Spinal cord (tissue), 10 donors: ENCODE results near the gene POP7. TPM values are rescaled to one million over a fixed set of nuclear protein-coding genes. Genes with fewer than 3 reads are reported as not detected.
"Not testable (repeated sequence)": the region's sequence is repeated elsewhere in the genome, so short reads cannot be mapped to it uniquely, and the experiment has no call there.

Source experiments
- DNase-seq, 6 donors: peaks; one replicate each; pipeline versions ENCODE4 v3.0.0 to v3.0.0-alpha.2; 2013 to 2015; ENCODE audit warnings: low spot score in 6 of 6, low read depth in 4 of 6
- H3K27ac ChIP-seq: one replicate; pipeline ENCODE4 v1.5.1; 2013; ENCODE audit warnings: low read depth, low read length, control low read depth
- H3K27me3 ChIP-seq: one replicate; pipeline ENCODE4 v1.6.1; 2013; ENCODE audit warnings: low read length; ENCODE audit not compliant: control insufficient read depth, insufficient read depth
- H3K36me3 ChIP-seq: one replicate; pipeline ENCODE4 v1.6.1; 2013; ENCODE audit warnings: low read length; ENCODE audit not compliant: control insufficient read depth, insufficient read depth
- H3K4me1 ChIP-seq: one replicate; pipeline ENCODE4 v1.6.1; 2013; ENCODE audit warnings: low read length; ENCODE audit not compliant: control insufficient read depth, insufficient read depth
- H3K4me3 ChIP-seq: one replicate; pipeline ENCODE4 v1.5.1; 2013; ENCODE audit warnings: low read depth, low read length, control low read depth
- H3K9me3 ChIP-seq: one replicate; pipeline ENCODE4 v1.6.1; 2013; ENCODE audit warnings: low read length; ENCODE audit not compliant: control insufficient read depth, insufficient read depth
- WGBS: methylation state at CpG from one replicate; pipeline ENCODE4 v1.1.5; 2013; ENCODE audit warnings: missing lambda C conversion rate; ENCODE audit not compliant: insufficient coverage; 5-methylcytosine and 5-hydroxymethylcytosine counted together
- polyA plus RNA-seq, 2 donors: library from polyadenylated mRNA; unstranded; fragments of 120-200 nt; gene quantifications; one replicate each; pipeline ENCODE4 v1.2.1, GENCODE V29; 2013; ENCODE audit not compliant: insufficient read length in 2 of 2
- total RNA-seq, 2 donors: library from RNA; depleted of rRNA in 1 of 2; stranded (reverse); fragments of 120-200 nt in 1 of 2; fragments of >200 nt in 1 of 2; gene quantifications; one replicate each; pipeline versions ENCODE4 v1.2.3 to v1.2.4, GENCODE V29; 2013 to 2014
- donor health status: healthy.

POP7 gene
- total and polyA plus RNA-seq, 4 donors: 26.2 to 65.3 (median 52.2) TPM

DNA sequence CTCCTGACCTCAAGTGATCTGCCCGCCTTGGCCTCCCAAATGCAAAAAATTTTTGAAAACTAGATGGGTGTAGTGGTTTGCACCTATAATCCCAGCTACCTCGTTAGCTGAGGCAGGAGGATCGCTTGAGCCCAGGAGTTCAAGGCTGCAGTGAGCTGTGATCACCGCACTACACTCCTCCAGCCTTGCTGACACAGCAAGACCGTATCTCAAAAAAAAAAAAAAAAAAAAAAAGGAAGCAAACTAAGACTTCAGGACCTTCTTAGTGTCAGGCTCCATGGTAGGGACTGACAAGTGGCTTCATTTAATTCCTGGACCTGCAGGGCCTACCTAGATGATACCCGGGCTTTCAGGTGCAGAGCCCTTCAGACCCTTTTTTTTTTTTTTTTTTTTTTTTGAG lies 2.5 kb downstream of the POP7 start:
- H3K27me3 ChIP-seq: no peaks in the 10 kb centered on the region
- H3K36me3 ChIP-seq: peaks cover 25% of the 10 kb centered on the region
- WGBS: 100% methylated on average over 2 of the region's 6 CpGs
- H3K4me3 ChIP-seq: no peak overlapping the region
- no peak for DNase-seq
- H3K9me3 ChIP-seq: no peaks in the 10 kb centered on the region
- H3K4me1 ChIP-seq: peaks cover 23% of the 10 kb centered on the region
- no peak overlapping the region for H3K27ac ChIP-seq

DNA sequence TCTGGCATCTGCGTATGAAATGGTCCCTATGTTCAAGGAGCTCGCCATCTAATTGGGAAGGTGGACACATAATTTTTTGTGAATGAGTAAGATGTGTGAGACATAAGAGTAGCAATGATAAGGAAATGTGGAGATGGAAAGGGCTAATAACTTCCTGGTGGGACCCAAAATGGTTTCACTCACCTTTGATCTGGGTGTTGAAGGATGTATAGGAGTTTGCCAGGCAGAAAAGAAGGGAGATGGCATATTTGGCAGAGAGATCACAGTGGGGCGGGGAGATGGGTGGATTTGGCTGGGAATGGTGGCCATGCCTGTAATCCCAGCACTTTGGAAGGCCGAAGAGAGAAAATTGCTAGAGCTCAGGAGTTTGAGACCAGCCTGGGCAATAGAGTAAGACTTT lies 4.5 kb downstream of the POP7 start:
- no peaks in the 10 kb centered on the region for H3K27me3 ChIP-seq
- H3K4me3 ChIP-seq: no peak overlapping the region
- no peak overlapping the region for H3K27ac ChIP-seq
- H3K9me3 ChIP-seq: no peaks in the 10 kb centered on the region
- peaks cover 25% of the 10 kb centered on the region for H3K36me3 ChIP-seq
- 97% methylated on average over 3 of the region's 4 CpGs for WGBS
- H3K4me1 ChIP-seq: peaks cover 15% of the 10 kb centered on the region
- no peak for DNase-seq

GRCh38 chr7:100711369-100711768 lies 5.4 kb downstream of the POP7 start:
- WGBS: 70% methylated on average over 11 of the region's 11 CpGs
- peak in 2 of 6 donors; percentile 5 to 76 for DNase-seq
- Histone ChIP-seq H3K9me3 (no peaks in the 10 kb centered on the region), H3K4me1 (peaks cover 11% of the 10 kb centered on the region), H3K4me3 (no peak overlapping the region), H3K27me3 (no peaks in the 10 kb centered on the region), H3K27ac (no peak overlapping the region), H3K36me3 (peaks cover 25% of the 10 kb centered on the region)

DNA sequence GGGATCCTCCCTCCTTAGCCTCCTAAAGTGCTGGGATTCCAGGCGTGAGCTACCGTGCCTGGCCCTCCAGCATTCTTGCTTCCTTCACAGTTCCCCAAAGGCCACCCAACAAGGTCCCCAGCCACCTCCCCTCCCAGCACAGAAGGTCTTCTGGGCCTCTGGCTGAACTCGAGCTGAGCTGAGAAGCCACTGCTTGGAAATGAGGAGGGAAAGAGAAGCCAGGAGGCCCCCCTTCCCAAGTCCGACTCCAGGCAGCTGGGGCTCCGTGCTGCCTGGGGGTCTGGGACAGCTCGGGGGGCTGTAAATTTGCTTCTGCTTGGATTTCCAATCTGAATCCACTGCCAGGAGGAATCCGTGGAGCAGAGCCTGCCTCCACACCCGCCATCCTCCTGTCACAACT lies 8.8 kb downstream of the POP7 start:
- Histone ChIP-seq H3K27ac (no peak overlapping the region), H3K36me3 (peaks cover 3% of the 10 kb centered on the region), H3K27me3 (peaks cover 8% of the 10 kb centered on the region), H3K9me3 (no peaks in the 10 kb centered on the region), H3K4me1 (peaks cover 3% of the 10 kb centered on the region), H3K4me3 (no peak overlapping the region)
- 87% methylated on average over 7 of the region's 8 CpGs for WGBS
- no peak for DNase-seq

DNA sequence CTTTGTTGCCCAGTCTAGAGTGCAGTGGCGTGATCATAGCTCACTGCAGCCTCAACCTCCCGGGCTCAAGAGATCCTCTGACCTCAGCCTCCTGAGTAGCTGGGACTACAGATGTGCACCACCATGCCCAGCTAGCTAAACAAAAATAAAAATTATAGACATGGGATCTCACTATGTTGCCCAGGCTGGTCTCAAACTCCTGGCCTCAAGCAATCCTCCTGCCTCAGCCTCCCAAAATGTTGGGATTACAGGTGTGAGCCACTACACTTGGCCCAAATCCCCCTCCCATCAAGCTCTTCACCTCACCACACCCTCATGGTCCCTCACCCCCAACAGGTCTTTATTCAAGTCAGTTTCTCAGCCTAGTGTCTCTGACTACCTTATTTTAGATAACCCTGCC lies 11.2 kb downstream of the POP7 start:
- H3K27me3 ChIP-seq: peaks cover 31% of the 10 kb centered on the region
- H3K9me3 ChIP-seq, H3K27ac ChIP-seq, H3K4me1 ChIP-seq, DNase-seq, H3K4me3 ChIP-seq, H3K36me3 ChIP-seq: not testable (repeated sequence)
- WGBS: 100% methylated on average over 2 of the region's 2 CpGs

DNA sequence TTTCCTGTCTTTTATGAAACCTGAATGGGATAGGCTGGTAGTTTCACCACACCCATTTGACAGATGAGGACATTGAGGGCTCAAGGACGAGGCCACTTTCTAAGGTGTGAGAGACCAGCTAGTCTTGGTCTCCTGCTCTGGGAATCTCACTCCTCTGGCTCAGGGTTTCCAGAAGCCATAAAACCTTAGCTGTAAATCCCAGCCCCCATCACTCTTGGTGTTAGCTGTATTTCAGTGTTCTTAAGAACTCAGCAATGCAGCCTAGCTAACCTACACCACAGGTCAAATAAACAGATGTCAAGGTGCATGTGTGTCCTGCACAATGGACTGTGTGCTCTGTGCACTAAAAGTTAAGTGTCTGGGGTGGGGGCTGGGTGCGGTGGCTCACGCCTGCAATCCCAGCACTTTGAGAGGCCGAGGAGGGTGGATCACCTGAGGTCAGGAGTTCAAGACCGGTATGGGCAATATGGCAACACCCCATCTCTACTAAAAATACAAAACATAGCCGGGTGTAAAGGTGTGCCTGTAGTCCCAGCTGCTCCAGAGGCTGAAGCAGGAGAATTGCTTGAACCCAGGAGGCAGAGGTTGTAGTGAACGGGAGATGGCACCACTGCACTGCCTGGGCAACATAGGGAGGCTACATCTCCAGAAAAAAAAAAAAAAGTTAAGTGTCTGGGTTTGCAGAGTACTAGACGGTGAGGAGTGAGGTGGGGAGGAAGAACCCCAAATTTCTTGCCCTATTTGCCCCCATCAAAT lies 13.8 kb downstream of the POP7 start:
- peak in 1 of 6 donors; percentile 6 for DNase-seq
- Histone ChIP-seq H3K4me3 (no peak overlapping the region), H3K27me3 (peaks cover 37% of the 10 kb centered on the region), H3K9me3 (no peaks in the 10 kb centered on the region), H3K4me1 (peaks cover 5% of the 10 kb centered on the region), H3K27ac (no peak overlapping the region), H3K36me3 (no peaks in the 10 kb centered on the region)
- 60% methylated on average over 3 of the region's 8 CpGs for WGBS

DNA sequence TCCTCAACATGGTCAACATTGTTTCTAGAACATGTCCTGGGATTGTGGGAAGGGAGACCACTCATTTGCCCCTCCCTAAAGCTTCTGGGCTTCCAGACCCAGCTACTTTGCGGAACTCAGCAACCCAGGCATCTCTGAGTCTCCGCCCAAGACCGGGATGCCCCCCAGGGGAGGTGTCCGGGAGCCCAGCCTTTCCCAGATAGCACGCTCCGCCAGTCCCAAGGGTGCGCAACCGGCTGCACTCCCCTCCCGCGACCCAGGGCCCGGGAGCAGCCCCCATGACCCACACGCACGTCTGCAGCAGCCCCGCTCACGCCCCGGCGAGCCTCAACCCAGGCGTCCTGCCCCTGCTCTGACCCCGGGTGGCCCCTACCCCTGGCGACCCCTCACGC lies 14.4 kb downstream of the POP7 start, which contains the start of gene EPO:
Gene EPO, plus strand, starts transcription at position 190 of the 392 bp plus-strand sequence. CDS start 513 bp downstream, outside the sequence.
- peaks cover 37% of the 10 kb centered on the region for H3K27me3 ChIP-seq
- no peaks in the 10 kb centered on the region for H3K36me3 ChIP-seq
- H3K4me3 ChIP-seq: no peak within 1 kb of the TSS
- no peak within 1 kb of the TSS for H3K27ac ChIP-seq
- no peaks in the 10 kb centered on the region for H3K9me3 ChIP-seq
- WGBS: 1% methylated on average over 21 of the region's 21 CpGs
- no peak for DNase-seq
- peaks cover 5% of the 10 kb centered on the region for H3K4me1 ChIP-seq

DNA sequence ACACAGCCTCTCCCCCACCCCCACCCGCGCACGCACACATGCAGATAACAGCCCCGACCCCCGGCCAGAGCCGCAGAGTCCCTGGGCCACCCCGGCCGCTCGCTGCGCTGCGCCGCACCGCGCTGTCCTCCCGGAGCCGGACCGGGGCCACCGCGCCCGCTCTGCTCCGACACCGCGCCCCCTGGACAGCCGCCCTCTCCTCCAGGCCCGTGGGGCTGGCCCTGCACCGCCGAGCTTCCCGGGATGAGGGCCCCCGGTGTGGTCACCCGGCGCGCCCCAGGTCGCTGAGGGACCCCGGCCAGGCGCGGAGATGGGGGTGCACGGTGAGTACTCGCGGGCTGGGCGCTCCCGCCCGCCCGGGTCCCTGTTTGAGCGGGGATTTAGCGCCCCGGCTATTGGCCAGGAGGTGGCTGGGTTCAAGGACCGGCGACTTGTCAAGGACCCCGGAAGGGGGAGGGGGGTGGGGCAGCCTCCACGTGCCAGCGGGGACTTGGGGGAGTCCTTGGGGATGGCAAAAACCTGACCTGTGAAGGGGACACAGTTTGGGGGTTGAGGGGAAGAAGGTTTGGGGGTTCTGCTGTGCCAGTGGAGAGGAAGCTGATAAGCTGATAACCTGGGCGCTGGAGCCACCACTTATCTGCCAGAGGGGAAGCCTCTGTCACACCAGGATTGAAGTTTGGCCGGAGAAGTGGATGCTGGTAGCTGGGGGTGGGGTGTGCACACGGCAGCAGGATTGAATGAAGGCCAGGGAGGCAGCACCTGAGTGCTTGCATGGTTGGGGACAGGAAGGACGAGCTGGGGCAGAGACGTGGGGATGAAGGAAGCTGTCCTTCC lies 15.0 kb downstream of the POP7 start:
- H3K27ac ChIP-seq: no peak overlapping the region
- H3K4me1 ChIP-seq: peaks cover 5% of the 10 kb centered on the region
- H3K27me3 ChIP-seq: peaks cover 37% of the 10 kb centered on the region
- H3K36me3 ChIP-seq: no peaks in the 10 kb centered on the region
- DNase-seq: no peak
- 3% methylated on average over 53 of the region's 56 CpGs for WGBS
- no peaks in the 10 kb centered on the region for H3K9me3 ChIP-seq
- H3K4me3 ChIP-seq: no peak overlapping the region

DNA sequence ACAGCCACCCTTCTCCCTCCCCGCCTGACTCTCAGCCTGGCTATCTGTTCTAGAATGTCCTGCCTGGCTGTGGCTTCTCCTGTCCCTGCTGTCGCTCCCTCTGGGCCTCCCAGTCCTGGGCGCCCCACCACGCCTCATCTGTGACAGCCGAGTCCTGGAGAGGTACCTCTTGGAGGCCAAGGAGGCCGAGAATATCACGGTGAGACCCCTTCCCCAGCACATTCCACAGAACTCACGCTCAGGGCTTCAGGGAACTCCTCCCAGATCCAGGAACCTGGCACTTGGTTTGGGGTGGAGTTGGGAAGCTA lies 15.5 kb downstream of the POP7 start:
- DNase-seq: no peak
- H3K9me3 ChIP-seq: no peaks in the 10 kb centered on the region
- 87% methylated on average over 5 of the region's 8 CpGs for WGBS
- no peak overlapping the region for H3K27ac ChIP-seq
- peaks cover 5% of the 10 kb centered on the region for H3K4me1 ChIP-seq
- no peaks in the 10 kb centered on the region for H3K36me3 ChIP-seq
- no peak overlapping the region for H3K4me3 ChIP-seq
- H3K27me3 ChIP-seq: peaks cover 37% of the 10 kb centered on the region
